CD14-positive monocyte (primary cell): ENCODE measurements around the gene ELF3. TPM values are rescaled to one million over a fixed set of nuclear protein-coding genes. Genes with fewer than 3 reads are reported as not detected.

Experiments used
- DNase-seq, 3 donors: peaks; one replicate each; pipeline ENCODE4 v3.0.0-alpha.2; 2011 to 2022
- H2AFZ ChIP-seq: 2 replicates; pipeline ENCODE4 v1.6.0; 2012; ENCODE audit warnings: mild to moderate bottlenecking, low read depth, low read length, inconsistent platforms; ENCODE audit not compliant: insufficient read depth, poor library complexity, severe bottlenecking
- H3K27ac ChIP-seq, 2 donors: 1 replicate in 1 of 2; 2 replicates in 1 of 2; pipeline ENCODE4 v1.5.1; 2012 to 2013; ENCODE audit warnings: low read length in 2 of 2, control low read depth in 1 of 2, inconsistent platforms in 1 of 2, low read depth in 1 of 2, mild to moderate bottlenecking in 1 of 2
- H3K27me3 ChIP-seq, 2 donors: one replicate each; pipeline versions ENCODE4 v1.6.0 to v1.6.1; 2011 to 2013; ENCODE audit warnings: low read length in 2 of 2; ENCODE audit not compliant: control insufficient read depth in 2 of 2, insufficient read depth in 2 of 2
- H3K36me3 ChIP-seq, 2 donors: replicated peaks in 1 of 2; 1 replicate in 1 of 2; 2 replicates in 1 of 2; pipeline versions ENCODE4 v1.5.1 to v1.6.1; 2012 to 2013; ENCODE audit warnings: low read length in 2 of 2, control low read depth in 1 of 2, inconsistent platforms in 1 of 2, mild to moderate bottlenecking in 1 of 2; ENCODE audit not compliant: insufficient read depth in 2 of 2, control insufficient read depth in 1 of 2
- H3K4me1 ChIP-seq, 2 donors: 1 replicate in 1 of 2; 2 replicates in 1 of 2; pipeline versions ENCODE4 v1.5.1 to v1.6.1; 2012 to 2013; ENCODE audit warnings: low read length in 2 of 2, control low read depth in 1 of 2, inconsistent platforms in 1 of 2, mild to moderate bottlenecking in 1 of 2, moderate library complexity in 1 of 2; ENCODE audit not compliant: insufficient read depth in 2 of 2, control insufficient read depth in 1 of 2
- H3K4me2 ChIP-seq: replicated peaks from 2 replicates; pipeline ENCODE3; 2012; ENCODE audit warnings: low read length, moderate library complexity, mild to moderate bottlenecking; ENCODE audit not compliant: poor library complexity, severe bottlenecking; ENCODE audit errors: extremely low read depth
- H3K4me3 ChIP-seq, 3 experiments: fragments of 200-600 bp in 1 of 3; sonication (generic) in 1 of 3; replicated peaks in 1 of 3; 1 replicate in 2 of 3; 2 replicates in 1 of 3; pipeline ENCODE4 v1.5.1; 2011 to 2013; ENCODE audit warnings: low read length in 3 of 3, mild to moderate bottlenecking in 3 of 3, control low read depth in 2 of 3, low read depth in 2 of 3, inconsistent platforms in 1 of 3, moderate library complexity in 1 of 3
- H3K79me2 ChIP-seq: 2 replicates; pipeline ENCODE4 v1.6.0; 2012; ENCODE audit warnings: mild to moderate bottlenecking, control low read depth, inconsistent platforms, low read length, moderate library complexity; ENCODE audit not compliant: insufficient read depth
- H3K9ac ChIP-seq: 2 replicates; pipeline ENCODE4 v1.6.0; 2017; ENCODE audit warnings: low read length, mild to moderate bottlenecking; ENCODE audit not compliant: insufficient read depth, poor library complexity, severe bottlenecking
- H3K9me3 ChIP-seq, 2 donors: replicated peaks in 1 of 2; 1 replicate in 1 of 2; 2 replicates in 1 of 2; pipeline versions ENCODE4 v1.5.1 to v1.6.1; 2012 to 2013; ENCODE audit warnings: low read length in 2 of 2, control low read depth in 1 of 2; ENCODE audit not compliant: control insufficient read depth in 1 of 2, insufficient read depth in 1 of 2
- H4K20me1 ChIP-seq: 2 replicates; pipeline ENCODE4 v1.6.0; 2012; ENCODE audit warnings: mild to moderate bottlenecking, low read length, control low read depth, moderate library complexity; ENCODE audit not compliant: insufficient read depth
- H3K27ac Mint-ChIP-seq, 7 donors: one replicate each; pipeline ENCODE4 v1.8.0; 2020; ENCODE audit warnings: mild to moderate bottlenecking in 7 of 7, mixed read lengths in 7 of 7, moderate library complexity in 6 of 7, inconsistent platforms in 2 of 7
- H3K27me3 Mint-ChIP-seq, 3 donors: one replicate each; pipeline ENCODE4 v1.8.0; 2021 to 2022; ENCODE audit warnings: low read depth in 3 of 3, mild to moderate bottlenecking in 3 of 3, mixed read lengths in 3 of 3, moderate library complexity in 3 of 3, inconsistent platforms in 1 of 3
- H3K36me3 Mint-ChIP-seq, 2 donors: one replicate each; pipeline ENCODE4 v1.8.0; 2020; ENCODE audit warnings: mixed read lengths in 2 of 2, inconsistent platforms in 1 of 2, mild to moderate bottlenecking in 1 of 2
- H3K4me1 Mint-ChIP-seq: one replicate; pipeline ENCODE4 v1.8.0; 2020; ENCODE audit warnings: mild to moderate bottlenecking, mixed read lengths
- H3K4me3 Mint-ChIP-seq, 2 donors: one replicate each; pipeline ENCODE4 v1.8.0; 2020; ENCODE audit warnings: mild to moderate bottlenecking in 2 of 2, mixed read lengths in 2 of 2, moderate library complexity in 1 of 2
- H3K9me3 Mint-ChIP-seq, 7 donors: one replicate each; pipeline ENCODE4 v1.8.0; 2020 to 2022; ENCODE audit warnings: mixed read lengths in 7 of 7, mild to moderate bottlenecking in 6 of 7, moderate library complexity in 6 of 7, inconsistent platforms in 2 of 7
- WGBS: methylation state at CpG from one replicate; pipeline ENCODE4 v1.1.5; 2013; ENCODE audit warnings: missing lambda C conversion rate; ENCODE audit not compliant: insufficient coverage; 5-methylcytosine and 5-hydroxymethylcytosine counted together
- intact Hi-C, 2 donors: fragments of 100-400 bp; cut with micrococcal nuclease; formaldehyde crosslinking; loops; one replicate each; pipeline versions ENCODE4 v1.15.0 to v1.15.1; 2023
- polyA plus RNA-seq, 3 donors: library from polyadenylated mRNA; depleted of rRNA in 1 of 3; unstranded in 2 of 3; stranded (reverse) in 1 of 3; fragments of 300-500 nt in 2 of 3; fragments of >200 nt in 1 of 3; fragmentation: Illumina TruSeq in 2 of 3; gene quantifications; 1 replicate in 2 of 3; 2 replicates in 1 of 3; pipeline ENCODE4 v1.2.3, GENCODE V29; 2012 to 2021
- TF ChIP-seq, protein P1 (sequence below): fragments of 200-600 bp; IDR thresholded peaks from one replicate; pipeline ENCODE4 v1.8.0; 2022; ENCODE audit warnings: antibody characterized with exemption, mild to moderate bottlenecking

ELF3 gene
- polyA plus RNA-seq, 3 donors, result 10.2 TPM; not detected in 2

GRCh38 chr1:202004711-202005110 is 5.7 kb upstream of the ELF3 start:
- peaks cover 0 to 2% (median 1%) of the 10 kb centered on the region in 3 donors for H3K27me3 Mint-ChIP-seq
- Histone ChIP-seq H3K36me3 (peaks cover 76 to 93% of the 10 kb centered on the region in 2 donors), H3K27me3 (no peaks in the 10 kb centered on the region), H4K20me1 (peaks cover 50% of the 10 kb centered on the region), H3K4me1 (no peaks in the 10 kb centered on the region), H3K9ac (no peak overlapping the region), H3K4me2 (no peak overlapping the region), H3K4me3 (no peak overlapping the region), H3K27ac (no peak overlapping the region), H3K79me2 (no peaks in the 10 kb centered on the region), H2AFZ (no peak overlapping the region), H3K9me3 (no peaks in the 10 kb centered on the region)
- TF ChIP-seq, protein P1, sequence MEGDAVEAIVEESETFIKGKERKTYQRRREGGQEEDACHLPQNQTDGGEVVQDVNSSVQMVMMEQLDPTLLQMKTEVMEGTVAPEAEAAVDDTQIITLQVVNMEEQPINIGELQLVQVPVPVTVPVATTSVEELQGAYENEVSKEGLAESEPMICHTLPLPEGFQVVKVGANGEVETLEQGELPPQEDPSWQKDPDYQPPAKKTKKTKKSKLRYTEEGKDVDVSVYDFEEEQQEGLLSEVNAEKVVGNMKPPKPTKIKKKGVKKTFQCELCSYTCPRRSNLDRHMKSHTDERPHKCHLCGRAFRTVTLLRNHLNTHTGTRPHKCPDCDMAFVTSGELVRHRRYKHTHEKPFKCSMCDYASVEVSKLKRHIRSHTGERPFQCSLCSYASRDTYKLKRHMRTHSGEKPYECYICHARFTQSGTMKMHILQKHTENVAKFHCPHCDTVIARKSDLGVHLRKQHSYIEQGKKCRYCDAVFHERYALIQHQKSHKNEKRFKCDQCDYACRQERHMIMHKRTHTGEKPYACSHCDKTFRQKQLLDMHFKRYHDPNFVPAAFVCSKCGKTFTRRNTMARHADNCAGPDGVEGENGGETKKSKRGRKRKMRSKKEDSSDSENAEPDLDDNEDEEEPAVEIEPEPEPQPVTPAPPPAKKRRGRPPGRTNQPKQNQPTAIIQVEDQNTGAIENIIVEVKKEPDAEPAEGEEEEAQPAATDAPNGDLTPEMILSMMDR, result no peak
- no peak overlapping the region for H3K4me3 Mint-ChIP-seq
- H3K9me3 Mint-ChIP-seq, result peaks cover 0 to 2% (median 0%) of the 10 kb centered on the region in 7 donors
- no peak overlapping the region for H3K27ac Mint-ChIP-seq
- over 99% methylated on average over 9 of the region's 9 CpGs for WGBS
- intact Hi-C loops, result loop anchor here in 1 of 2 donors (10.0 kb wide), 1 partner anchor 120 kb away; the partner anchor contains the start of gene GPR37L1
- H3K36me3 Mint-ChIP-seq, result peaks cover 75 to 95% of the 10 kb centered on the region in 2 donors
- H3K4me1 Mint-ChIP-seq, result no peaks in the 10 kb centered on the region
- DNase-seq, result no peak

- H2AFZ ChIP-seq, result no peak overlapping the region
- H3K4me1 ChIP-seq, result no peaks in the 10 kb centered on the region
- no peaks in the 10 kb centered on the region for H3K4me1 Mint-ChIP-seq
- peaks cover 0 to 3% (median 1%) of the 10 kb centered on the region in 3 donors for H3K27me3 Mint-ChIP-seq
- no peaks in the 10 kb centered on the region for H3K27me3 ChIP-seq
- H3K4me2 ChIP-seq, result no peak overlapping the region
- TF ChIP-seq, protein P1, result no peak
- no peak for DNase-seq
- no peak overlapping the region for H3K9ac ChIP-seq
- peaks cover 64 to 82% of the 10 kb centered on the region in 2 donors for H3K36me3 Mint-ChIP-seq
- H3K4me3 Mint-ChIP-seq, result no peak overlapping the region
- H3K9me3 ChIP-seq, result no peaks in the 10 kb centered on the region
- H4K20me1 ChIP-seq, result peaks cover 44% of the 10 kb centered on the region
- H3K9me3 Mint-ChIP-seq, result peaks cover 0 to 2% (median 0%) of the 10 kb centered on the region in 7 donors
- intact Hi-C loops, result loop anchor here in 1 of 2 donors (10.0 kb wide), 1 partner anchor 119 kb away; the partner anchor contains the start of gene GPR37L1
- peaks cover 64 to 88% of the 10 kb centered on the region in 2 donors for H3K36me3 ChIP-seq
- WGBS, result no CpG with 5 or more reads among the region's 2 CpGs
- H3K27ac ChIP-seq, result no peak overlapping the region
- H3K4me3 ChIP-seq, result no peak overlapping the region
- no peaks in the 10 kb centered on the region for H3K79me2 ChIP-seq
- no peak overlapping the region for H3K27ac Mint-ChIP-seq
Observed at GRCh38 chr1:202005958-202006357, 4.4 kb upstream of the ELF3 start.
